HCT116 (cell line): Measurements from ENCODE around the gene CYP4F11. TPM values are rescaled to one million over a fixed set of nuclear protein-coding genes. Genes with fewer than 3 reads are reported as not detected.

Source experiments
- ATAC-seq: fragments of 200-7000 bp; cut with Tn5 transposase; 2 replicates; pipeline ENCODE4 v1.9.1; 2020; ENCODE audit warnings: mild to moderate bottlenecking, moderate library complexity
- BruUV-seq: library from RNA; stranded (reverse); fragments of 400-500 nt; replicated peaks from 2 replicates; lab custom pipeline; 2021; lab: Mats Ljungman, UMichigan
- CTCF ChIA-PET: fragments of 300-600 bp; sonication (Branson Sonifier 250); formaldehyde crosslinking; loops from one replicate; lab custom pipeline; 2021; ENCODE audit warnings: antibody characterized with exemption; lab: Charles Lee
- POLR2A ChIA-PET: fragments of 300-600, 350-600 bp; sonication (Branson Sonifier 250); formaldehyde crosslinking; loops from one replicate; lab custom pipeline; 2021; ENCODE audit warnings: antibody characterized with exemption; lab: Charles Lee
- RAD21 ChIA-PET, 2 experiments: fragments of 300-600 bp; sonication (Branson Sonifier 250); formaldehyde crosslinking; loops; one replicate each; lab custom pipeline; 2023; ENCODE audit warnings: low total read pairs in 2 of 2; ENCODE audit not compliant: uncharacterized antibody in 2 of 2, unreplicated experiment in 2 of 2, low non-redundant PET in 1 of 2; lab: Charles Lee
- DNase-seq: peaks from one replicate; pipeline ENCODE4 v3.0.0-alpha.2; 2010; ENCODE audit warnings: low read depth, low spot score
- H2AFZ ChIP-seq: fragments of 200-600 bp; shearing (Covaris generic), sonication (generic); 2 replicates; pipeline ENCODE4 v1.6.1; 2017; ENCODE audit warnings: low read depth, mixed run types, mixed read lengths, antibody characterized with exemption, low read length; ENCODE audit not compliant: poor library complexity, severe bottlenecking
- H3K27ac ChIP-seq: 2 replicates; pipeline ENCODE4 v1.5.1; 2012; ENCODE audit warnings: low read depth, low read length
- H3K27me3 ChIP-seq: fragments of 200-600 bp; sonication (generic); 2 replicates; pipeline ENCODE4 v1.6.1; 2016; ENCODE audit warnings: mixed run types, low read length, mixed read lengths; ENCODE audit not compliant: insufficient read depth
- H3K36me3 ChIP-seq, 2 experiments: fragments of 200-500 bp in 1 of 2; fragments of 200-600 bp in 1 of 2; sonication (Bioruptor generic) in 1 of 2; sonication (generic) in 1 of 2; 2 replicates each; pipeline versions ENCODE4 v1.5.1 to v1.6.1; 2014 to 2016; ENCODE audit warnings: low read length in 2 of 2, inconsistent platforms in 1 of 2, mixed read lengths in 1 of 2, mixed run types in 1 of 2; ENCODE audit not compliant: insufficient read depth in 2 of 2, control insufficient read depth in 1 of 2
- H3K4me1 ChIP-seq, 2 experiments: fragments of 200-600 bp in 1 of 2; sonication (generic) in 1 of 2; 2 replicates each; pipeline versions ENCODE4 v1.5.1 to v1.6.1; 2012 to 2017; ENCODE audit warnings: low read length in 2 of 2, inconsistent platforms in 1 of 2, mild to moderate bottlenecking in 1 of 2, mixed read lengths in 1 of 2, mixed run types in 1 of 2, moderate library complexity in 1 of 2; ENCODE audit not compliant: insufficient read depth in 2 of 2, control insufficient read depth in 1 of 2
- H3K4me2 ChIP-seq: fragments of 200-600 bp; sonication (generic); 2 replicates; pipeline ENCODE4 v1.6.1; 2017; ENCODE audit warnings: mixed run types, low read length, mixed read lengths
- H3K4me3 ChIP-seq, 2 experiments: fragments of 200-600 bp in 1 of 2; sonication (generic) in 1 of 2; replicated peaks in 1 of 2; 2 replicates each; pipeline ENCODE4 v1.5.1; 2011 to 2016; ENCODE audit warnings: low read length in 2 of 2, control low read depth in 1 of 2, low read depth in 1 of 2, mild to moderate bottlenecking in 1 of 2, mixed read lengths in 1 of 2, mixed run types in 1 of 2
- H3K79me2 ChIP-seq: fragments of 200-600 bp; sonication (generic); 2 replicates; pipeline ENCODE4 v1.6.1; 2017; ENCODE audit warnings: mild to moderate bottlenecking, mixed run types, low read length, moderate library complexity, mixed read lengths; ENCODE audit not compliant: insufficient read depth
- H3K9ac ChIP-seq: fragments of 200-600 bp; sonication (generic); 2 replicates; pipeline ENCODE4 v1.6.1; 2016; ENCODE audit warnings: low read length, mixed read lengths
- H3K9me2 ChIP-seq: fragments of 200-600 bp; sonication (generic), shearing (Covaris generic); 2 replicates; pipeline ENCODE4 v1.6.1; 2017; ENCODE audit warnings: mixed run types, mild to moderate bottlenecking, moderate library complexity; ENCODE audit not compliant: insufficient read depth
- H3K9me3 ChIP-seq, 2 experiments: fragments of 200-500 bp in 1 of 2; fragments of 200-600 bp in 1 of 2; sonication (Bioruptor generic) in 1 of 2; sonication (generic) in 1 of 2; 2 replicates each; pipeline ENCODE4 v1.6.1; 2014 to 2017; ENCODE audit warnings: low read length in 2 of 2, mixed read lengths in 2 of 2, inconsistent platforms in 1 of 2, low read depth in 1 of 2, mild to moderate bottlenecking in 1 of 2, mixed run types in 1 of 2, moderate library complexity in 1 of 2; ENCODE audit not compliant: control insufficient read depth in 1 of 2, insufficient read depth in 1 of 2
- H4K20me1 ChIP-seq: fragments of 200-600 bp; sonication (generic), shearing (Covaris generic); 2 replicates; pipeline ENCODE4 v1.6.1; 2017; ENCODE audit warnings: mixed run types, mild to moderate bottlenecking, moderate library complexity; ENCODE audit not compliant: insufficient read depth
- CBX3 ChIP-seq: IDR thresholded peaks from 2 replicates; pipeline ENCODE4 v1.6.1; 2012; ENCODE audit warnings: low read depth
- ELF1 ChIP-seq: IDR thresholded peaks from 2 replicates; pipeline ENCODE4 v1.6.1; 2012; ENCODE audit warnings: low read depth, borderline replicate concordance
- EZH2 ChIP-seq: fragments of 200-600 bp; sonication (generic); IDR thresholded peaks from 2 replicates; pipeline ENCODE4 v1.6.1; 2017; ENCODE audit warnings: antibody characterized with exemption, mixed run types
- EZH2phosphoT487 ChIP-seq: fragments of 200-600 bp; IDR thresholded peaks from 2 replicates; pipeline ENCODE4 v1.6.1; 2018; ENCODE audit warnings: antibody characterized with exemption, borderline replicate concordance
- FOSL1 ChIP-seq: IDR thresholded peaks from 2 replicates; pipeline ENCODE4 v1.6.1; 2012; ENCODE audit warnings: low read depth
- POLR2A ChIP-seq: IDR thresholded peaks from 2 replicates; pipeline ENCODE4 v1.7.0; 2011; ENCODE audit warnings: borderline replicate concordance; ENCODE audit not compliant: insufficient read depth, insufficient read length; ENCODE audit errors: extremely low read depth
- POLR2AphosphoS5 ChIP-seq: IDR thresholded peaks from 2 replicates; pipeline ENCODE4 v1.6.1; 2011; ENCODE audit warnings: mild to moderate bottlenecking, low read depth, low read length, moderate library complexity
- RAD21 ChIP-seq: IDR thresholded peaks from 2 replicates; pipeline ENCODE4 v1.6.1; 2012; ENCODE audit warnings: low read depth, mild to moderate bottlenecking
- SRF ChIP-seq: IDR thresholded peaks from 2 replicates; pipeline ENCODE4 v1.6.1; 2012; ENCODE audit warnings: low read depth
- TCF7L2 ChIP-seq: IDR thresholded peaks from 2 replicates; pipeline ENCODE4 v1.7.0; 2011; ENCODE audit warnings: borderline replicate concordance, inconsistent platforms; ENCODE audit not compliant: insufficient read depth, insufficient read length; ENCODE audit errors: extremely low read depth
- ZFX ChIP-seq: fragments of 450-650 bp; IDR thresholded peaks from 2 replicates; pipeline ENCODE4 v1.6.1; 2017
- ZNF274 ChIP-seq: fragments of 200-500 bp; sonication (Bioruptor generic); IDR thresholded peaks from 2 replicates; pipeline ENCODE4 v1.6.1; 2014; ENCODE audit warnings: mild to moderate bottlenecking, low read depth, low read length, inconsistent platforms
- intact Hi-C: fragments of 100-400 bp; cut with micrococcal nuclease; formaldehyde crosslinking; loops from 2 replicates; pipeline ENCODE4 v1.10.0; 2022
- total RNA-seq: library from RNA; stranded (reverse); gene quantifications from one replicate; pipeline ENCODE4 v1.2.1, GENCODE V29; 2021; ENCODE audit not compliant: unreplicated experiment
- TF ChIP-seq, protein P1 (sequence below), 3 experiments: fragments of 200-600 bp in 1 of 3; sonication (generic) in 1 of 3; IDR thresholded peaks in 2 of 3; conservative IDR thresholded peaks in 1 of 3; 2 replicates each; pipeline ENCODE4 v1.5.1; 2012 to 2017; ENCODE audit warnings: low read depth in 2 of 3, low read length in 2 of 3, antibody characterized with exemption in 1 of 3, borderline replicate concordance in 1 of 3, control low read depth in 1 of 3, mild to moderate bottlenecking in 1 of 3, mixed read lengths in 1 of 3, mixed run types in 1 of 3, moderate library complexity in 1 of 3; ENCODE audit not compliant: insufficient read depth in 1 of 3
- TF ChIP-seq, protein P2 (sequence below): IDR thresholded peaks from 2 replicates; pipeline ENCODE4 v1.6.1; 2012
- TF ChIP-seq, protein P3 (sequence below): IDR thresholded peaks from 2 replicates; pipeline ENCODE4 v1.6.1; 2012; ENCODE audit warnings: low read depth

CYP4F11 gene
- total RNA-seq, 1 experiment from 2014 or later, result 17.9 TPM

DNA sequence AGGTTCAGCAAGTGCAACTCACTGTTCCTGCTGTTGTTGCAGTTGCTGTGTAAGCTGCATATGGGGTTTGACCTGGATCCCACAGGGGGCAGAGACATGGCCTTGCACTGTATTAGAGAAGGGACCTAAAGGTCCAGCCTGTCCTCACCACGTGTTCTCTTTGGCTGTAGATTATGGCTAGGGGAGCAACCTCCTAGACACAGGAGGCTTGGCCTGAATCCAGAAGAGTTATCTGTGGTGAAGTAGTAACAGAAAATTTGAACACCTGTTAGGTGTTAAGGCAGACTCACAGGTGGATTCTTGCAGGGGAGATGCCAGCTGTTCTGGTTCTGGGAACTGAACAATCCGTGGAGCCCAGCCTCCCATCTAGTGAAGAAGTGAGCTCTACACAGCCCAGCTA lies 3.4 kb upstream of the CYP4F11 start:
- no TSS peak for BruUV-seq
- no peaks in the 10 kb centered on the region for H3K36me3 ChIP-seq
- no peaks in the 10 kb centered on the region for H3K9me2 ChIP-seq
- no peaks in the 10 kb centered on the region for H3K27me3 ChIP-seq
- peaks cover 4% of the 10 kb centered on the region; the same call in 1 of the 2 replicates for H3K79me2 ChIP-seq
- ChIA-PET CTCF (no interaction called here), RAD21 (no interaction called here), POLR2A (no interaction called here)
- peaks cover 21 to 23% of the 10 kb centered on the region in 2 experiments for H3K4me1 ChIP-seq
- no peaks in the 10 kb centered on the region for H4K20me1 ChIP-seq
- intact Hi-C loops, result no loop called here
- peaks cover 4 to 5% of the 10 kb centered on the region in 2 experiments; a peak in 1 of 4 replicates for H3K9me3 ChIP-seq
- no peak for ATAC-seq
- H3K27ac ChIP-seq, result no peak overlapping the region
- no peak for DNase-seq
- no peak overlapping the region for H2AFZ ChIP-seq
- H3K4me3 ChIP-seq, result no peak overlapping the region
- no peak for TF ChIP-seq RAD21
- TF ChIP-seq ZNF274, result no peak
- TF ChIP-seq EZH2phosphoT487, result no peak
- no peak for TF ChIP-seq TCF7L2
- TF ChIP-seq POLR2AphosphoS5, result no peak
- TF ChIP-seq, protein P1, sequence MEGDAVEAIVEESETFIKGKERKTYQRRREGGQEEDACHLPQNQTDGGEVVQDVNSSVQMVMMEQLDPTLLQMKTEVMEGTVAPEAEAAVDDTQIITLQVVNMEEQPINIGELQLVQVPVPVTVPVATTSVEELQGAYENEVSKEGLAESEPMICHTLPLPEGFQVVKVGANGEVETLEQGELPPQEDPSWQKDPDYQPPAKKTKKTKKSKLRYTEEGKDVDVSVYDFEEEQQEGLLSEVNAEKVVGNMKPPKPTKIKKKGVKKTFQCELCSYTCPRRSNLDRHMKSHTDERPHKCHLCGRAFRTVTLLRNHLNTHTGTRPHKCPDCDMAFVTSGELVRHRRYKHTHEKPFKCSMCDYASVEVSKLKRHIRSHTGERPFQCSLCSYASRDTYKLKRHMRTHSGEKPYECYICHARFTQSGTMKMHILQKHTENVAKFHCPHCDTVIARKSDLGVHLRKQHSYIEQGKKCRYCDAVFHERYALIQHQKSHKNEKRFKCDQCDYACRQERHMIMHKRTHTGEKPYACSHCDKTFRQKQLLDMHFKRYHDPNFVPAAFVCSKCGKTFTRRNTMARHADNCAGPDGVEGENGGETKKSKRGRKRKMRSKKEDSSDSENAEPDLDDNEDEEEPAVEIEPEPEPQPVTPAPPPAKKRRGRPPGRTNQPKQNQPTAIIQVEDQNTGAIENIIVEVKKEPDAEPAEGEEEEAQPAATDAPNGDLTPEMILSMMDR (IDR thresholded peaks at IDR 0.05 in 2 of 3, conservative IDR thresholded peaks at IDR 0.05 in 1 of 3; ENCODE audit: borderline replicate concordance in 1 of 3, insufficient read depth in 1 of 3, low read depth in 2 of 3, low read length in 2 of 3), result no peak
- no peak for TF ChIP-seq SRF
- TF ChIP-seq FOSL1, result no peak
- TF ChIP-seq POLR2A, result no peak
- no peak for TF ChIP-seq ZFX
- TF ChIP-seq, protein P2, sequence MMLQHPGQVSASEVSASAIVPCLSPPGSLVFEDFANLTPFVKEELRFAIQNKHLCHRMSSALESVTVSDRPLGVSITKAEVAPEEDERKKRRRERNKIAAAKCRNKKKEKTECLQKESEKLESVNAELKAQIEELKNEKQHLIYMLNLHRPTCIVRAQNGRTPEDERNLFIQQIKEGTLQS, result no peak
- no peak for TF ChIP-seq CBX3
- no peak for TF ChIP-seq ELF1
- TF ChIP-seq, protein P3, sequence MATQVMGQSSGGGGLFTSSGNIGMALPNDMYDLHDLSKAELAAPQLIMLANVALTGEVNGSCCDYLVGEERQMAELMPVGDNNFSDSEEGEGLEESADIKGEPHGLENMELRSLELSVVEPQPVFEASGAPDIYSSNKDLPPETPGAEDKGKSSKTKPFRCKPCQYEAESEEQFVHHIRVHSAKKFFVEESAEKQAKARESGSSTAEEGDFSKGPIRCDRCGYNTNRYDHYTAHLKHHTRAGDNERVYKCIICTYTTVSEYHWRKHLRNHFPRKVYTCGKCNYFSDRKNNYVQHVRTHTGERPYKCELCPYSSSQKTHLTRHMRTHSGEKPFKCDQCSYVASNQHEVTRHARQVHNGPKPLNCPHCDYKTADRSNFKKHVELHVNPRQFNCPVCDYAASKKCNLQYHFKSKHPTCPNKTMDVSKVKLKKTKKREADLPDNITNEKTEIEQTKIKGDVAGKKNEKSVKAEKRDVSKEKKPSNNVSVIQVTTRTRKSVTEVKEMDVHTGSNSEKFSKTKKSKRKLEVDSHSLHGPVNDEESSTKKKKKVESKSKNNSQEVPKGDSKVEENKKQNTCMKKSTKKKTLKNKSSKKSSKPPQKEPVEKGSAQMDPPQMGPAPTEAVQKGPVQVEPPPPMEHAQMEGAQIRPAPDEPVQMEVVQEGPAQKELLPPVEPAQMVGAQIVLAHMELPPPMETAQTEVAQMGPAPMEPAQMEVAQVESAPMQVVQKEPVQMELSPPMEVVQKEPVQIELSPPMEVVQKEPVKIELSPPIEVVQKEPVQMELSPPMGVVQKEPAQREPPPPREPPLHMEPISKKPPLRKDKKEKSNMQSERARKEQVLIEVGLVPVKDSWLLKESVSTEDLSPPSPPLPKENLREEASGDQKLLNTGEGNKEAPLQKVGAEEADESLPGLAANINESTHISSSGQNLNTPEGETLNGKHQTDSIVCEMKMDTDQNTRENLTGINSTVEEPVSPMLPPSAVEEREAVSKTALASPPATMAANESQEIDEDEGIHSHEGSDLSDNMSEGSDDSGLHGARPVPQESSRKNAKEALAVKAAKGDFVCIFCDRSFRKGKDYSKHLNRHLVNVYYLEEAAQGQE, result no peak
- no peak for TF ChIP-seq EZH2
- H3K4me2 ChIP-seq, result no peak overlapping the region
- H3K9ac ChIP-seq, result no peak overlapping the region
